Measurements from ENCODE around the gene CCDC68. TPM values are rescaled to one million over a fixed set of nuclear protein-coding genes. Genes with fewer than 3 reads are reported as not detected.

CCDC68 gene
- total and polyA plus RNA-seq, 2 donors (not counting 3 experiments of a cell fraction or from before 2014, with no cell fraction given) = 0.72 to 1.0 TPM

- CTCF ChIA-PET = no interaction called here
- BruUV-seq (replicated peaks) = no TSS peak
Observed at GRCh38 chr18:54939361-54939917, 19.8 kb downstream of the CCDC68 start.

More at GRCh38 chr18:54939361-54939917, 19.8 kb downstream of the CCDC68 start:
- intact Hi-C loops (cut with micrococcal nuclease) (no loop called here), dilution Hi-C loops (cut with MboI; ENCODE audit: extremely low pct_ligation_motif_present, low sequenced_read_pairs) (no loop called here)
- no peak overlapping the region for H3K27ac ChIP-seq (ENCODE audit: insufficient read depth, low read depth, low read length)
- H3K4me3 ChIP-seq (replicated peaks in 1 of 3; ENCODE audit: insufficient read depth in 1 of 3, low read depth in 1 of 3, low read length in 3 of 3) = no peak overlapping the region
- H3K79me2 ChIP-seq (ENCODE audit: control insufficient read depth, insufficient read depth, low read length) = no peaks in the 10 kb centered on the region
- H3K4me2 ChIP-seq (ENCODE audit: insufficient read depth, low read length) = no peak overlapping the region
- H3K36me3 ChIP-seq (ENCODE audit: control insufficient read depth in 2 of 2, extremely low read depth in 1 of 2, insufficient read depth in 2 of 2, low read length in 2 of 2) = no peaks in the 10 kb centered on the region
- H3K9me1 ChIP-seq (replicated peaks; ENCODE audit: control insufficient read depth, extremely low read depth, insufficient read depth, low read length) = no peaks in the 10 kb centered on the region
- no peak overlapping the region for H3K9ac ChIP-seq (replicated peaks; ENCODE audit: extremely low read depth, insufficient read depth, low read length)
- DNase-seq (ENCODE audit: low read depth, low spot score) (no peak), FAIRE-seq (no peak)
- H3K27me3 ChIP-seq (ENCODE audit: control insufficient read depth in 2 of 2, insufficient read depth in 2 of 2, low read length in 2 of 2) = no peaks in the 10 kb centered on the region
- H3K9me3 ChIP-seq (replicated peaks; ENCODE audit: control insufficient read depth, insufficient read depth, low read length) = no peaks in the 10 kb centered on the region
- no peaks in the 10 kb centered on the region for H4K20me1 ChIP-seq (replicated peaks; ENCODE audit: control insufficient read depth, extremely low read depth, insufficient read depth, low read length)
- no peak overlapping the region for H2AFZ ChIP-seq (ENCODE audit: low read depth, low read length)
- POLR2A ChIA-PET = no interaction called here
- H3K4me1 ChIP-seq (ENCODE audit: control insufficient read depth, extremely low read depth, insufficient read depth, low read length) = no peaks in the 10 kb centered on the region
- TF ChIP-seq, protein P1, sequence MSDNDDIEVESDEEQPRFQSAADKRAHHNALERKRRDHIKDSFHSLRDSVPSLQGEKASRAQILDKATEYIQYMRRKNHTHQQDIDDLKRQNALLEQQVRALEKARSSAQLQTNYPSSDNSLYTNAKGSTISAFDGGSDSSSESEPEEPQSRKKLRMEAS (IDR thresholded peaks at IDR 0.05; ENCODE audit: insufficient read depth, insufficient read length) = no peak
- TF ChIP-seq EZH2 (IDR thresholded peaks at IDR 0.05; ENCODE audit: borderline replicate concordance, low read depth, low read length, severe bottlenecking) (no peak), JUN (IDR thresholded peaks at IDR 0.05; ENCODE audit: borderline replicate concordance, insufficient read depth, insufficient read length, low read depth) (no peak), GATA2 (IDR thresholded peaks at IDR 0.05; ENCODE audit: insufficient read depth, insufficient read length, low read depth, low read length) (no peak), POLR2A (IDR thresholded peaks at IDR 0.05; ENCODE audit: low read depth, low read length) (no peak), MYC (IDR thresholded peaks at IDR 0.05; ENCODE audit: low read depth, low read length) (no peak), FOS (IDR thresholded peaks at IDR 0.05; ENCODE audit: borderline replicate concordance, insufficient read depth, low read length) (no peak), POLR2AphosphoS5 (IDR thresholded peaks at IDR 0.05; ENCODE audit: insufficient read depth, low read depth, low read length) (no peak)
- TF ChIP-seq, protein P2, sequence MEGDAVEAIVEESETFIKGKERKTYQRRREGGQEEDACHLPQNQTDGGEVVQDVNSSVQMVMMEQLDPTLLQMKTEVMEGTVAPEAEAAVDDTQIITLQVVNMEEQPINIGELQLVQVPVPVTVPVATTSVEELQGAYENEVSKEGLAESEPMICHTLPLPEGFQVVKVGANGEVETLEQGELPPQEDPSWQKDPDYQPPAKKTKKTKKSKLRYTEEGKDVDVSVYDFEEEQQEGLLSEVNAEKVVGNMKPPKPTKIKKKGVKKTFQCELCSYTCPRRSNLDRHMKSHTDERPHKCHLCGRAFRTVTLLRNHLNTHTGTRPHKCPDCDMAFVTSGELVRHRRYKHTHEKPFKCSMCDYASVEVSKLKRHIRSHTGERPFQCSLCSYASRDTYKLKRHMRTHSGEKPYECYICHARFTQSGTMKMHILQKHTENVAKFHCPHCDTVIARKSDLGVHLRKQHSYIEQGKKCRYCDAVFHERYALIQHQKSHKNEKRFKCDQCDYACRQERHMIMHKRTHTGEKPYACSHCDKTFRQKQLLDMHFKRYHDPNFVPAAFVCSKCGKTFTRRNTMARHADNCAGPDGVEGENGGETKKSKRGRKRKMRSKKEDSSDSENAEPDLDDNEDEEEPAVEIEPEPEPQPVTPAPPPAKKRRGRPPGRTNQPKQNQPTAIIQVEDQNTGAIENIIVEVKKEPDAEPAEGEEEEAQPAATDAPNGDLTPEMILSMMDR (IDR thresholded peaks at IDR 0.05; ENCODE audit: extremely low read depth in 1 of 2, insufficient read depth in 1 of 2, low read depth in 1 of 2, low read length in 2 of 2) = no peak
